ENCODE measurements around the gene NCOA7.

- TF ChIP-seq POLR2A (IDR thresholded peaks at IDR 0.05) (no peak), CTCF (IDR thresholded peaks at IDR 0.05) (no peak)
Observed at GRCh38 chr6:125959041-125959440, 168.3 kb downstream of the NCOA7 start.
